HCT116 (cell line): ENCODE measurements around the gene CHAC1. TPM values are rescaled to one million over a fixed set of nuclear protein-coding genes. Genes with fewer than 3 reads are reported as not detected.

ENCODE experiments used
- ATAC-seq: fragments of 200-7000 bp; cut with Tn5 transposase; 2 replicates; pipeline ENCODE4 v1.9.1; 2020; ENCODE audit warnings: mild to moderate bottlenecking, moderate library complexity
- BruUV-seq: library from RNA; stranded (reverse); fragments of 400-500 nt; replicated peaks from 2 replicates; lab custom pipeline; 2021; lab: Mats Ljungman, UMichigan
- CTCF ChIA-PET: fragments of 300-600 bp; sonication (Branson Sonifier 250); formaldehyde crosslinking; loops from one replicate; lab custom pipeline; 2021; ENCODE audit warnings: antibody characterized with exemption; lab: Charles Lee
- POLR2A ChIA-PET: fragments of 300-600, 350-600 bp; sonication (Branson Sonifier 250); formaldehyde crosslinking; loops from one replicate; lab custom pipeline; 2021; ENCODE audit warnings: antibody characterized with exemption; lab: Charles Lee
- RAD21 ChIA-PET, 2 experiments: fragments of 300-600 bp; sonication (Branson Sonifier 250); formaldehyde crosslinking; loops; one replicate each; lab custom pipeline; 2023; ENCODE audit warnings: low total read pairs in 2 of 2; ENCODE audit not compliant: uncharacterized antibody in 2 of 2, unreplicated experiment in 2 of 2, low non-redundant PET in 1 of 2; lab: Charles Lee
- DNase-seq: peaks from one replicate; pipeline ENCODE4 v3.0.0-alpha.2; 2010; ENCODE audit warnings: low read depth, low spot score
- H2AFZ ChIP-seq: fragments of 200-600 bp; shearing (Covaris generic), sonication (generic); 2 replicates; pipeline ENCODE4 v1.6.1; 2017; ENCODE audit warnings: low read depth, mixed run types, mixed read lengths, antibody characterized with exemption, low read length; ENCODE audit not compliant: poor library complexity, severe bottlenecking
- H3K27ac ChIP-seq: 2 replicates; pipeline ENCODE4 v1.5.1; 2012; ENCODE audit warnings: low read depth, low read length
- H3K27me3 ChIP-seq: fragments of 200-600 bp; sonication (generic); 2 replicates; pipeline ENCODE4 v1.6.1; 2016; ENCODE audit warnings: mixed run types, low read length, mixed read lengths; ENCODE audit not compliant: insufficient read depth
- H3K36me3 ChIP-seq, 2 experiments: fragments of 200-500 bp in 1 of 2; fragments of 200-600 bp in 1 of 2; sonication (Bioruptor generic) in 1 of 2; sonication (generic) in 1 of 2; 2 replicates each; pipeline versions ENCODE4 v1.5.1 to v1.6.1; 2014 to 2016; ENCODE audit warnings: low read length in 2 of 2, inconsistent platforms in 1 of 2, mixed read lengths in 1 of 2, mixed run types in 1 of 2; ENCODE audit not compliant: insufficient read depth in 2 of 2, control insufficient read depth in 1 of 2
- H3K4me1 ChIP-seq, 2 experiments: fragments of 200-600 bp in 1 of 2; sonication (generic) in 1 of 2; 2 replicates each; pipeline versions ENCODE4 v1.5.1 to v1.6.1; 2012 to 2017; ENCODE audit warnings: low read length in 2 of 2, inconsistent platforms in 1 of 2, mild to moderate bottlenecking in 1 of 2, mixed read lengths in 1 of 2, mixed run types in 1 of 2, moderate library complexity in 1 of 2; ENCODE audit not compliant: insufficient read depth in 2 of 2, control insufficient read depth in 1 of 2
- H3K4me2 ChIP-seq: fragments of 200-600 bp; sonication (generic); 2 replicates; pipeline ENCODE4 v1.6.1; 2017; ENCODE audit warnings: mixed run types, low read length, mixed read lengths
- H3K4me3 ChIP-seq, 2 experiments: fragments of 200-600 bp in 1 of 2; sonication (generic) in 1 of 2; replicated peaks in 1 of 2; 2 replicates each; pipeline ENCODE4 v1.5.1; 2011 to 2016; ENCODE audit warnings: low read length in 2 of 2, control low read depth in 1 of 2, low read depth in 1 of 2, mild to moderate bottlenecking in 1 of 2, mixed read lengths in 1 of 2, mixed run types in 1 of 2
- H3K79me2 ChIP-seq: fragments of 200-600 bp; sonication (generic); 2 replicates; pipeline ENCODE4 v1.6.1; 2017; ENCODE audit warnings: mild to moderate bottlenecking, mixed run types, low read length, moderate library complexity, mixed read lengths; ENCODE audit not compliant: insufficient read depth
- H3K9ac ChIP-seq: fragments of 200-600 bp; sonication (generic); 2 replicates; pipeline ENCODE4 v1.6.1; 2016; ENCODE audit warnings: low read length, mixed read lengths
- H3K9me2 ChIP-seq: fragments of 200-600 bp; sonication (generic), shearing (Covaris generic); 2 replicates; pipeline ENCODE4 v1.6.1; 2017; ENCODE audit warnings: mixed run types, mild to moderate bottlenecking, moderate library complexity; ENCODE audit not compliant: insufficient read depth
- H3K9me3 ChIP-seq, 2 experiments: fragments of 200-500 bp in 1 of 2; fragments of 200-600 bp in 1 of 2; sonication (Bioruptor generic) in 1 of 2; sonication (generic) in 1 of 2; 2 replicates each; pipeline ENCODE4 v1.6.1; 2014 to 2017; ENCODE audit warnings: low read length in 2 of 2, mixed read lengths in 2 of 2, inconsistent platforms in 1 of 2, low read depth in 1 of 2, mild to moderate bottlenecking in 1 of 2, mixed run types in 1 of 2, moderate library complexity in 1 of 2; ENCODE audit not compliant: control insufficient read depth in 1 of 2, insufficient read depth in 1 of 2
- H4K20me1 ChIP-seq: fragments of 200-600 bp; sonication (generic), shearing (Covaris generic); 2 replicates; pipeline ENCODE4 v1.6.1; 2017; ENCODE audit warnings: mixed run types, mild to moderate bottlenecking, moderate library complexity; ENCODE audit not compliant: insufficient read depth
- CEBPB ChIP-seq: IDR thresholded peaks from 2 replicates; pipeline ENCODE4 v1.6.1; 2012; ENCODE audit warnings: low read depth
- CTCF ChIP-seq, 3 experiments: fragments of 200-600 bp in 1 of 3; sonication (generic) in 1 of 3; IDR thresholded peaks in 2 of 3; conservative IDR thresholded peaks in 1 of 3; 2 replicates each; pipeline ENCODE4 v1.5.1; 2012 to 2017; ENCODE audit warnings: low read depth in 2 of 3, low read length in 2 of 3, antibody characterized with exemption in 1 of 3, borderline replicate concordance in 1 of 3, control low read depth in 1 of 3, mild to moderate bottlenecking in 1 of 3, mixed read lengths in 1 of 3, mixed run types in 1 of 3, moderate library complexity in 1 of 3; ENCODE audit not compliant: insufficient read depth in 1 of 3
- EGR1 ChIP-seq: IDR thresholded peaks from 2 replicates; pipeline ENCODE4 v1.6.1; 2012; ENCODE audit warnings: low read depth
- EZH2 ChIP-seq: fragments of 200-600 bp; sonication (generic); IDR thresholded peaks from 2 replicates; pipeline ENCODE4 v1.6.1; 2017; ENCODE audit warnings: antibody characterized with exemption, mixed run types
- EZH2phosphoT487 ChIP-seq: fragments of 200-600 bp; IDR thresholded peaks from 2 replicates; pipeline ENCODE4 v1.6.1; 2018; ENCODE audit warnings: antibody characterized with exemption, borderline replicate concordance
- FOSL1 ChIP-seq: IDR thresholded peaks from 2 replicates; pipeline ENCODE4 v1.6.1; 2012; ENCODE audit warnings: low read depth
- MAX ChIP-seq: IDR thresholded peaks from 2 replicates; pipeline ENCODE4 v1.6.1; 2012
- RAD21 ChIP-seq: IDR thresholded peaks from 2 replicates; pipeline ENCODE4 v1.6.1; 2012; ENCODE audit warnings: low read depth, mild to moderate bottlenecking
- SRF ChIP-seq: IDR thresholded peaks from 2 replicates; pipeline ENCODE4 v1.6.1; 2012; ENCODE audit warnings: low read depth
- YY1 ChIP-seq: IDR thresholded peaks from 2 replicates; pipeline ENCODE4 v1.6.1; 2011; ENCODE audit warnings: low read length, low read depth, moderate library complexity, mild to moderate bottlenecking; ENCODE audit not compliant: insufficient replicate concordance; ENCODE audit errors: extremely low read depth
- intact Hi-C: fragments of 100-400 bp; cut with micrococcal nuclease; formaldehyde crosslinking; loops from 2 replicates; pipeline ENCODE4 v1.10.0; 2022
- total RNA-seq: library from RNA; stranded (reverse); gene quantifications from one replicate; pipeline ENCODE4 v1.2.1, GENCODE V29; 2021; ENCODE audit not compliant: unreplicated experiment

The CHAC1 gene
- total RNA-seq, 1 experiment from 2014 or later: 58.9 TPM

- no peak overlapping the region for H2AFZ ChIP-seq
Observed at GRCh38 chr15:40938536-40938870, 14.8 kb upstream of the CHAC1 start.

More at GRCh38 chr15:40938536-40938870, 14.8 kb upstream of the CHAC1 start:
- H3K9me2 ChIP-seq: no peaks in the 10 kb centered on the region
- ChIA-PET RAD21 (no interaction called here), CTCF (interaction anchor here (0.6 to 2.3 kb wide), 4 partner anchors 7 to 390 kb away, joined by 3 to 16 read pairs (median 6); partner anchors contain the start of gene CHAC1), POLR2A (interaction anchor here (1.8 to 5.7 kb wide), 2 partner anchors 9 to 15 kb away, joined by 8 to 39 read pairs; partner anchors contain the start of genes CHAC1 and DLL4)
- no peaks in the 10 kb centered on the region for H3K79me2 ChIP-seq
- DNase-seq (no peak), ATAC-seq (no peak)
- no peaks in the 10 kb centered on the region for H3K36me3 ChIP-seq
- H3K4me2 ChIP-seq: no peak overlapping the region
- no peaks in the 10 kb centered on the region for H3K27me3 ChIP-seq
- no peak overlapping the region for H3K4me3 ChIP-seq
- no TSS peak for BruUV-seq
- H4K20me1 ChIP-seq: no peaks in the 10 kb centered on the region
- H3K9ac ChIP-seq: no peak overlapping the region
- peak overlapping the region; percentile 23; the same call in 1 of the 2 replicates for H3K27ac ChIP-seq
- TF ChIP-seq FOSL1 (no peak), CTCF (IDR thresholded peaks at IDR 0.05 in 2 of 3, conservative IDR thresholded peaks at IDR 0.05 in 1 of 3; ENCODE audit: borderline replicate concordance in 1 of 3, insufficient read depth in 1 of 3, low read depth in 2 of 3, low read length in 2 of 3) (no peak), SRF (no peak), EZH2phosphoT487 (no peak), CEBPB (no peak), MAX (no peak), EGR1 (no peak), RAD21 (no peak), YY1 (no peak), EZH2 (no peak)
- H3K9me3 ChIP-seq: no peaks in the 10 kb centered on the region
- peaks cover 17 to 18% of the 10 kb centered on the region in 2 experiments; a peak in 3 of 4 replicates for H3K4me1 ChIP-seq
- intact Hi-C loops: loop anchor here (10.0 kb wide), 1 partner anchor 246 kb away; no protein-coding TSS in a partner anchor
